HL-60 (cell line): Measurements from ENCODE around the gene BIN2.

Source experiments
- CTCF ChIP-seq: IDR thresholded peaks from one replicate; pipeline ENCODE4 v1.5.1; 2011; ENCODE audit warnings: low read length, control low read depth, inconsistent platforms; ENCODE audit not compliant: insufficient read depth
- GABPA ChIP-seq: IDR thresholded peaks from 2 replicates; pipeline ENCODE4 v1.6.1; 2012; ENCODE audit warnings: low read depth
- POLR2AphosphoS5 ChIP-seq: IDR thresholded peaks from 2 replicates; pipeline ENCODE4 v1.6.1; 2012; ENCODE audit warnings: low read depth
- REST ChIP-seq: IDR thresholded peaks from 2 replicates; pipeline ENCODE4 v1.6.1; 2012; ENCODE audit warnings: low read depth; ENCODE audit not compliant: insufficient replicate concordance
- SPI1 ChIP-seq: IDR thresholded peaks from 2 replicates; pipeline ENCODE4 v1.6.1; 2012; ENCODE audit warnings: low read depth, mild to moderate bottlenecking, borderline replicate concordance

- no peak for TF ChIP-seq CTCF
- TF ChIP-seq GABPA, result no peak
- TF ChIP-seq REST, result no peak
- no peak for TF ChIP-seq POLR2AphosphoS5
- no peak for TF ChIP-seq SPI1
These were observed 83.0 kb downstream of the BIN2 start for GRCh38 chr12:51240971-51241370.
